Astrocyte (in vitro differentiated cells and primary cell): ENCODE data around the gene LYZL6. TPM values are rescaled to one million over a fixed set of nuclear protein-coding genes. Genes with fewer than 3 reads are reported as not detected.
A peak's percentile ranks its signal among the peaks of the same experiment; 100 is the strongest.

Experiments
- DNase-seq: peaks from one replicate; pipeline ENCODE4 v3.0.0-alpha.2; 2010; ENCODE audit warnings: low read depth
- FAIRE-seq: peaks from 2 replicates; lab custom pipeline; 2011; peaks lifted over from hg19 to GRCh38; lab: Jason Lieb, UNC
- H2AFZ ChIP-seq: 2 replicates; pipeline ENCODE4 v1.6.0; 2012; ENCODE audit warnings: low read depth, low read length, inconsistent platforms
- H3K27ac ChIP-seq: 2 replicates; pipeline ENCODE4 v1.5.1; 2011; ENCODE audit warnings: low read depth, low read length, inconsistent platforms
- H3K27me3 ChIP-seq: 2 replicates; pipeline ENCODE4 v1.6.0; 2011; ENCODE audit warnings: low read length, inconsistent platforms; ENCODE audit not compliant: insufficient read depth
- H3K36me3 ChIP-seq: 2 replicates; pipeline ENCODE4 v1.5.1; 2011; ENCODE audit warnings: low read length, inconsistent platforms; ENCODE audit not compliant: insufficient read depth
- H3K4me1 ChIP-seq: 2 replicates; pipeline ENCODE4 v1.5.1; 2011; ENCODE audit warnings: low read length, inconsistent platforms; ENCODE audit not compliant: insufficient read depth
- H3K4me2 ChIP-seq: 2 replicates; pipeline ENCODE4 v1.6.0; 2012; ENCODE audit warnings: low read length, inconsistent platforms
- H3K4me3 ChIP-seq: 2 replicates; pipeline ENCODE4 v1.5.1; 2011; ENCODE audit warnings: low read depth, mild to moderate bottlenecking, low read length, inconsistent platforms; ENCODE audit not compliant: insufficient read depth
- H3K79me2 ChIP-seq: 2 replicates; pipeline ENCODE4 v1.6.0; 2012; ENCODE audit warnings: mild to moderate bottlenecking, low read length, inconsistent platforms; ENCODE audit not compliant: insufficient read depth
- H3K9ac ChIP-seq: 2 replicates; pipeline ENCODE4 v1.6.0; 2012; ENCODE audit warnings: mild to moderate bottlenecking, low read length, inconsistent platforms
- H3K9me3 ChIP-seq: 2 replicates; pipeline ENCODE4 v1.5.1; 2012; ENCODE audit warnings: low read depth, mild to moderate bottlenecking, low read length, inconsistent platforms; ENCODE audit not compliant: insufficient read depth
- H4K20me1 ChIP-seq: 2 replicates; pipeline ENCODE4 v1.6.0; 2012; ENCODE audit warnings: low read length, inconsistent platforms; ENCODE audit not compliant: insufficient read depth
- H3K27ac Mint-ChIP-seq: one replicate; pipeline ENCODE4 v1.8.0; 2021; ENCODE audit warnings: mild to moderate bottlenecking, mixed read lengths; ENCODE audit not compliant: unreplicated experiment
- H3K27me3 Mint-ChIP-seq: one replicate; pipeline ENCODE4 v1.8.0; 2021; ENCODE audit warnings: low read depth, mixed read lengths; ENCODE audit not compliant: unreplicated experiment
- H3K36me3 Mint-ChIP-seq: one replicate; pipeline ENCODE4 v1.8.0; 2021; ENCODE audit warnings: low read depth, mixed read lengths; ENCODE audit not compliant: unreplicated experiment
- H3K4me1 Mint-ChIP-seq: one replicate; pipeline ENCODE4 v1.8.0; 2021; ENCODE audit warnings: low read depth, mixed read lengths; ENCODE audit not compliant: unreplicated experiment
- H3K4me3 Mint-ChIP-seq: one replicate; pipeline ENCODE4 v1.8.0; 2021; ENCODE audit warnings: mild to moderate bottlenecking, moderate library complexity, mixed read lengths; ENCODE audit not compliant: unreplicated experiment
- H3K9me3 Mint-ChIP-seq: one replicate; pipeline ENCODE4 v1.8.0; 2021; ENCODE audit warnings: mild to moderate bottlenecking, mixed read lengths; ENCODE audit not compliant: unreplicated experiment
- CTCF ChIP-seq: IDR thresholded peaks from 2 replicates; pipeline ENCODE4 v1.5.1; 2011; ENCODE audit warnings: low read depth, mild to moderate bottlenecking, inconsistent platforms, low read length, moderate library complexity; ENCODE audit not compliant: insufficient read depth
- EZH2 ChIP-seq: IDR thresholded peaks from 2 replicates; pipeline ENCODE4 v1.6.1; 2012; ENCODE audit warnings: mild to moderate bottlenecking, low read length, inconsistent platforms; ENCODE audit not compliant: insufficient read depth
- total RNA-seq: library from RNA; stranded (reverse); gene quantifications from 2 replicates; pipeline ENCODE4 v1.2.1, GENCODE V29; 2021

Gene LYZL6
- total RNA-seq, 1 donor from 2014 or later: not detected

- Histone ChIP-seq H3K9me3 (no peaks in the 10 kb centered on the region), H3K4me1 (peaks cover 8% of the 10 kb centered on the region), H3K4me3 (no peak overlapping the region), H3K9ac (no peak overlapping the region), H4K20me1 (no peaks in the 10 kb centered on the region), H3K4me2 (no peak overlapping the region), H3K27me3 (no peaks in the 10 kb centered on the region), H3K36me3 (no peaks in the 10 kb centered on the region), H3K79me2 (no peaks in the 10 kb centered on the region), H3K27ac (no peak overlapping the region), H2AFZ (no peak overlapping the region)
- Mint-ChIP-seq H3K4me1 (peaks cover 42% of the 10 kb centered on the region), H3K27me3 (no peaks in the 10 kb centered on the region), H3K27ac (no peak overlapping the region), H3K36me3 (no peaks in the 10 kb centered on the region), H3K4me3 (no peak overlapping the region), H3K9me3 (no peaks in the 10 kb centered on the region)
- no peak for FAIRE-seq
- no peak for TF ChIP-seq EZH2
- TF ChIP-seq CTCF: no peak
- no peak for DNase-seq
Measured at GRCh38 chr17:35894206-35894605, 49.3 kb downstream of the LYZL6 start.

GRCh38 chr17:35893751-35894150 lies 49.8 kb downstream of the LYZL6 start:
- Histone ChIP-seq H3K9me3 (no peaks in the 10 kb centered on the region), H3K4me1 (peaks cover 8% of the 10 kb centered on the region), H3K79me2 (no peaks in the 10 kb centered on the region), H4K20me1 (no peaks in the 10 kb centered on the region), H3K27ac (no peak overlapping the region), H3K36me3 (no peaks in the 10 kb centered on the region), H3K4me3 (no peak overlapping the region), H3K27me3 (no peaks in the 10 kb centered on the region), H3K9ac (no peak overlapping the region), H3K4me2 (no peak overlapping the region), H2AFZ (no peak overlapping the region)
- DNase-seq: no peak
- H3K36me3 Mint-ChIP-seq: no peaks in the 10 kb centered on the region
- no peak overlapping the region for H3K27ac Mint-ChIP-seq
- H3K9me3 Mint-ChIP-seq: no peaks in the 10 kb centered on the region
- TF ChIP-seq EZH2 (no peak), CTCF (no peak)
- no peak overlapping the region for H3K4me3 Mint-ChIP-seq
- no peak for FAIRE-seq
- H3K4me1 Mint-ChIP-seq: peaks cover 38% of the 10 kb centered on the region
- no peaks in the 10 kb centered on the region for H3K27me3 Mint-ChIP-seq

- Histone ChIP-seq H3K27ac (no peak overlapping the region), H2AFZ (no peak overlapping the region), H3K79me2 (no peaks in the 10 kb centered on the region), H3K36me3 (no peaks in the 10 kb centered on the region), H3K4me2 (no peak overlapping the region), H3K9me3 (no peaks in the 10 kb centered on the region), H3K27me3 (no peaks in the 10 kb centered on the region), H4K20me1 (no peaks in the 10 kb centered on the region), H3K9ac (no peak overlapping the region), H3K4me1 (peaks cover 8% of the 10 kb centered on the region), H3K4me3 (no peak overlapping the region)
- Mint-ChIP-seq H3K27me3 (no peaks in the 10 kb centered on the region), H3K36me3 (no peaks in the 10 kb centered on the region), H3K4me3 (no peak overlapping the region), H3K27ac (peak overlapping the region; percentile 38), H3K9me3 (no peaks in the 10 kb centered on the region), H3K4me1 (peaks cover 27% of the 10 kb centered on the region)
- FAIRE-seq (no peak), DNase-seq (no peak)
- TF ChIP-seq EZH2: no peak
- TF ChIP-seq CTCF: no peak
Measured at GRCh38 chr17:35892091-35893035, 51.1 kb downstream of the LYZL6 start.
